ENCODE results near the gene GNAL. TPM values are rescaled to one million over a fixed set of nuclear protein-coding genes. Genes with fewer than 3 reads are reported as not detected.

The GNAL gene
- total RNA-seq, 2 donors from 2014 or later: 2.7 to 4.4 TPM

- no peak for DNase-seq (ENCODE audit: low spot score)
- peaks cover 12% of the 10 kb centered on the region for H3K36me3 ChIP-seq
- H3K4me3 ChIP-seq: no peak overlapping the region
- H3K4me1 ChIP-seq: no peaks in the 10 kb centered on the region
- H3K27me3 ChIP-seq: no peaks in the 10 kb centered on the region
- no peaks in the 10 kb centered on the region for H3K9me3 ChIP-seq
- H3K27ac ChIP-seq: no peak overlapping the region
- TF ChIP-seq CTCF (IDR thresholded peaks at IDR 0.05): no peak
Observed at GRCh38 chr18:11897781-11898180, 208.7 kb downstream of the GNAL start.

- no peaks in the 10 kb centered on the region for H3K9me3 ChIP-seq
- no peak for DNase-seq (ENCODE audit: low spot score)
- no peak overlapping the region for H3K4me3 ChIP-seq
- no peak for TF ChIP-seq CTCF (IDR thresholded peaks at IDR 0.05)
- no peaks in the 10 kb centered on the region for H3K4me1 ChIP-seq
- H3K27ac ChIP-seq: no peak overlapping the region
- H3K36me3 ChIP-seq: peaks cover 16% of the 10 kb centered on the region
- no peaks in the 10 kb centered on the region for H3K27me3 ChIP-seq
Observed at GRCh38 chr18:11899063-11899462, 210.0 kb downstream of the GNAL start.

- no peak for TF ChIP-seq CTCF (IDR thresholded peaks at IDR 0.05)
- no peak for DNase-seq (ENCODE audit: low spot score)
- Histone ChIP-seq H3K4me3 (no peak overlapping the region), H3K27ac (no peak overlapping the region), H3K36me3 (peaks cover 16% of the 10 kb centered on the region), H3K27me3 (no peaks in the 10 kb centered on the region), H3K9me3 (no peaks in the 10 kb centered on the region), H3K4me1 (peaks cover 0 to 2% of the 10 kb centered on the region in 2 donors)
Observed at GRCh38 chr18:11901826-11902438, 212.9 kb downstream of the GNAL start.

- Histone ChIP-seq H3K4me1 (peaks cover 0 to 10% of the 10 kb centered on the region in 2 donors), H3K27ac (no peak overlapping the region), H3K27me3 (no peaks in the 10 kb centered on the region), H3K36me3 (peaks cover 16% of the 10 kb centered on the region), H3K4me3 (no peak overlapping the region), H3K9me3 (no peaks in the 10 kb centered on the region)
- no peak for TF ChIP-seq CTCF (IDR thresholded peaks at IDR 0.05)
- no peak for DNase-seq (ENCODE audit: low spot score)
Observed at GRCh38 chr18:11902522-11903292, 213.6 kb downstream of the GNAL start.

GRCh38 chr18:11905613-11906012, 216.5 kb downstream of the GNAL start:
- Histone ChIP-seq H3K4me3 (no peak overlapping the region), H3K4me1 (peaks cover 0 to 19% of the 10 kb centered on the region in 2 donors), H3K27ac (no peak overlapping the region), H3K36me3 (peaks cover 16% of the 10 kb centered on the region), H3K27me3 (no peaks in the 10 kb centered on the region), H3K9me3 (no peaks in the 10 kb centered on the region)
- no peak for TF ChIP-seq CTCF (IDR thresholded peaks at IDR 0.05)
- DNase-seq (ENCODE audit: low spot score): no peak

Data from right atrium auricular region (tissue), 2 donors.